OCI-LY3 (cell line): ENCODE results near the gene ROR2.
A peak's percentile ranks its signal among the peaks of the same experiment; 100 is the strongest.

Experiments used
- H2AFZ ChIP-seq: fragments of 200-600, 300-600 bp; shearing (Covaris generic); 2 replicates; pipeline ENCODE4 v1.6.0; 2014; ENCODE audit warnings: antibody characterized with exemption, low read depth, low read length
- H3K27ac ChIP-seq: fragments of 200-600, 300-600 bp; sonication (generic); 2 replicates; pipeline ENCODE4 v1.5.1; 2014; ENCODE audit warnings: mild to moderate bottlenecking, low read length, moderate library complexity, mixed read lengths
- H3K27me3 ChIP-seq: fragments of 200-600, 300-600 bp; sonication (generic); 2 replicates; pipeline ENCODE4 v1.6.1; 2014; ENCODE audit warnings: low read depth, low read length, mixed read lengths
- H3K36me3 ChIP-seq: fragments of 200-600, 300-600 bp; sonication (generic); replicated peaks from 2 replicates; pipeline ENCODE3; 2014; ENCODE audit warnings: low read depth, low read length, mixed read lengths
- H3K4me1 ChIP-seq: fragments of 300-600, 200-600 bp; sonication (generic); 2 replicates; pipeline ENCODE4 v1.6.1; 2014; ENCODE audit warnings: low read length, mixed read lengths
- H3K4me2 ChIP-seq: fragments of 200-600, 300-600 bp; sonication (generic); 2 replicates; pipeline ENCODE4 v1.6.1; 2014; ENCODE audit warnings: low read length, mixed read lengths
- H3K4me3 ChIP-seq: fragments of 300-600, 200-600 bp; sonication (generic); 2 replicates; pipeline ENCODE4 v1.5.1; 2014; ENCODE audit warnings: antibody characterized with exemption, mild to moderate bottlenecking, low read length, moderate library complexity
- H3K79me2 ChIP-seq: fragments of 300-600, 200-600 bp; shearing (Covaris generic); 2 replicates; pipeline ENCODE4 v1.6.1; 2014; ENCODE audit warnings: mild to moderate bottlenecking, low read length, mixed read lengths
- H3K9ac ChIP-seq: fragments of 300-600, 200-600 bp; shearing (Covaris generic); 2 replicates; pipeline ENCODE4 v1.6.0; 2014; ENCODE audit warnings: mild to moderate bottlenecking, low read length, moderate library complexity
- H3K9me3 ChIP-seq: fragments of 200-600, 300-600 bp; shearing (Covaris generic); 2 replicates; pipeline ENCODE4 v1.6.1; 2014; ENCODE audit warnings: low read length, mixed read lengths; ENCODE audit not compliant: insufficient read depth
- H4K20me1 ChIP-seq: fragments of 200-600, 300-600 bp; sonication (generic); 2 replicates; pipeline ENCODE4 v1.6.1; 2016; ENCODE audit warnings: low read length, mixed read lengths; ENCODE audit not compliant: insufficient read depth
- CTCF ChIP-seq: fragments of 200-600, 300-600 bp; sonication (generic); IDR thresholded peaks from 2 replicates; pipeline ENCODE4 v1.5.1; 2014; ENCODE audit warnings: antibody characterized with exemption, low read length, low read depth
- EZH2phosphoT487 ChIP-seq: fragments of 200-600 bp; shearing (Covaris generic); IDR thresholded peaks from 2 replicates; pipeline ENCODE4 v1.6.1; 2018; ENCODE audit warnings: antibody characterized with exemption, mixed run types, low read depth

ROR2 gene

GRCh38 chr9:91727316-91727861 is 222.6 kb downstream of the ROR2 start:
- TF ChIP-seq CTCF (peak; percentile 79), EZH2phosphoT487 (no peak)
- H3K9me3 ChIP-seq, result no peaks in the 10 kb centered on the region
- H2AFZ ChIP-seq, result no peak overlapping the region
- H3K4me2 ChIP-seq, result peak overlapping the region; percentile 67
- peak overlapping the region; percentile 54; the same call in 1 of the 2 replicates for H3K4me3 ChIP-seq
- peaks cover 11% of the 10 kb centered on the region for H3K4me1 ChIP-seq
- H3K27ac ChIP-seq, result no peak overlapping the region
- H3K79me2 ChIP-seq, result no peaks in the 10 kb centered on the region
- H3K9ac ChIP-seq, result no peak overlapping the region
- peaks cover 35% of the 10 kb centered on the region for H3K27me3 ChIP-seq
- H3K36me3 ChIP-seq, result no peaks in the 10 kb centered on the region
- 0 out of 2 replicates have a peak, but pooled peaks cover 6% of the 10 kb centered on the region for H4K20me1 ChIP-seq

GRCh38 chr9:91726406-91727100 is 223.5 kb downstream of the ROR2 start:
- peak overlapping the region; percentile 54 for H3K4me3 ChIP-seq
- H3K9me3 ChIP-seq, result no peaks in the 10 kb centered on the region
- peak overlapping the region; percentile 67 for H3K4me2 ChIP-seq
- no peak overlapping the region for H2AFZ ChIP-seq
- H3K27ac ChIP-seq, result no peak overlapping the region
- TF ChIP-seq EZH2phosphoT487, result no peak
- TF ChIP-seq CTCF, result no peak
- H3K4me1 ChIP-seq, result peaks cover 17% of the 10 kb centered on the region
- no peaks in the 10 kb centered on the region for H3K79me2 ChIP-seq
- H3K9ac ChIP-seq, result no peak overlapping the region
- H3K27me3 ChIP-seq, result peaks cover 42% of the 10 kb centered on the region
- no peaks in the 10 kb centered on the region for H3K36me3 ChIP-seq
- 0 out of 2 replicates have a peak, but pooled peaks cover 6% of the 10 kb centered on the region for H4K20me1 ChIP-seq

- Histone ChIP-seq H3K36me3 (no peaks in the 10 kb centered on the region), H4K20me1 (0 out of 2 replicates have a peak, but pooled peaks cover 6% of the 10 kb centered on the region), H3K9ac (no peak overlapping the region), H3K4me2 (no peak overlapping the region), H3K27ac (no peak overlapping the region), H3K79me2 (no peaks in the 10 kb centered on the region), H3K4me3 (no peak overlapping the region), H3K4me1 (peaks cover 26% of the 10 kb centered on the region), H2AFZ (no peak overlapping the region), H3K27me3 (peaks cover 47% of the 10 kb centered on the region), H3K9me3 (no peaks in the 10 kb centered on the region)
- TF ChIP-seq EZH2phosphoT487 (no peak), CTCF (no peak)
These were observed 224.4 kb downstream of the ROR2 start for GRCh38 chr9:91725651-91726050.

GRCh38 chr9:91724609-91725505 is 225.2 kb downstream of the ROR2 start:
- H3K4me1 ChIP-seq, result peaks cover 34% of the 10 kb centered on the region
- H3K36me3 ChIP-seq, result no peaks in the 10 kb centered on the region
- H3K27me3 ChIP-seq, result peaks cover 51% of the 10 kb centered on the region
- no peak overlapping the region for H3K9ac ChIP-seq
- H3K79me2 ChIP-seq, result no peaks in the 10 kb centered on the region
- H3K4me3 ChIP-seq, result no peak overlapping the region
- no peaks in the 10 kb centered on the region for H3K9me3 ChIP-seq
- no peak for TF ChIP-seq CTCF
- H3K4me2 ChIP-seq, result no peak overlapping the region
- H2AFZ ChIP-seq, result no peak overlapping the region
- H4K20me1 ChIP-seq, result 0 out of 2 replicates have a peak, but pooled peaks cover 7% of the 10 kb centered on the region
- H3K27ac ChIP-seq, result no peak overlapping the region
